HCT116 (cell line): ENCODE data around the gene HDGFL1. TPM values are rescaled to one million over a fixed set of nuclear protein-coding genes. Genes with fewer than 3 reads are reported as not detected.

Source experiments
- ATAC-seq: fragments of 200-7000 bp; cut with Tn5 transposase; 2 replicates; pipeline ENCODE4 v1.9.1; 2020; ENCODE audit warnings: mild to moderate bottlenecking, moderate library complexity
- BruUV-seq: library from RNA; stranded (reverse); fragments of 400-500 nt; replicated peaks from 2 replicates; lab custom pipeline; 2021; lab: Mats Ljungman, UMichigan
- CTCF ChIA-PET: fragments of 300-600 bp; sonication (Branson Sonifier 250); formaldehyde crosslinking; loops from one replicate; lab custom pipeline; 2021; ENCODE audit warnings: antibody characterized with exemption; lab: Charles Lee
- POLR2A ChIA-PET: fragments of 300-600, 350-600 bp; sonication (Branson Sonifier 250); formaldehyde crosslinking; loops from one replicate; lab custom pipeline; 2021; ENCODE audit warnings: antibody characterized with exemption; lab: Charles Lee
- RAD21 ChIA-PET, 2 experiments: fragments of 300-600 bp; sonication (Branson Sonifier 250); formaldehyde crosslinking; loops; one replicate each; lab custom pipeline; 2023; ENCODE audit warnings: low total read pairs in 2 of 2; ENCODE audit not compliant: uncharacterized antibody in 2 of 2, unreplicated experiment in 2 of 2, low non-redundant PET in 1 of 2; lab: Charles Lee
- DNase-seq: peaks from one replicate; pipeline ENCODE4 v3.0.0-alpha.2; 2010; ENCODE audit warnings: low read depth, low spot score
- H2AFZ ChIP-seq: fragments of 200-600 bp; shearing (Covaris generic), sonication (generic); 2 replicates; pipeline ENCODE4 v1.6.1; 2017; ENCODE audit warnings: low read depth, mixed run types, mixed read lengths, antibody characterized with exemption, low read length; ENCODE audit not compliant: poor library complexity, severe bottlenecking
- H3K27ac ChIP-seq: 2 replicates; pipeline ENCODE4 v1.5.1; 2012; ENCODE audit warnings: low read depth, low read length
- H3K27me3 ChIP-seq: fragments of 200-600 bp; sonication (generic); 2 replicates; pipeline ENCODE4 v1.6.1; 2016; ENCODE audit warnings: mixed run types, low read length, mixed read lengths; ENCODE audit not compliant: insufficient read depth
- H3K36me3 ChIP-seq, 2 experiments: fragments of 200-500 bp in 1 of 2; fragments of 200-600 bp in 1 of 2; sonication (Bioruptor generic) in 1 of 2; sonication (generic) in 1 of 2; 2 replicates each; pipeline versions ENCODE4 v1.5.1 to v1.6.1; 2014 to 2016; ENCODE audit warnings: low read length in 2 of 2, inconsistent platforms in 1 of 2, mixed read lengths in 1 of 2, mixed run types in 1 of 2; ENCODE audit not compliant: insufficient read depth in 2 of 2, control insufficient read depth in 1 of 2
- H3K4me1 ChIP-seq, 2 experiments: fragments of 200-600 bp in 1 of 2; sonication (generic) in 1 of 2; 2 replicates each; pipeline versions ENCODE4 v1.5.1 to v1.6.1; 2012 to 2017; ENCODE audit warnings: low read length in 2 of 2, inconsistent platforms in 1 of 2, mild to moderate bottlenecking in 1 of 2, mixed read lengths in 1 of 2, mixed run types in 1 of 2, moderate library complexity in 1 of 2; ENCODE audit not compliant: insufficient read depth in 2 of 2, control insufficient read depth in 1 of 2
- H3K4me2 ChIP-seq: fragments of 200-600 bp; sonication (generic); 2 replicates; pipeline ENCODE4 v1.6.1; 2017; ENCODE audit warnings: mixed run types, low read length, mixed read lengths
- H3K4me3 ChIP-seq, 2 experiments: fragments of 200-600 bp in 1 of 2; sonication (generic) in 1 of 2; replicated peaks in 1 of 2; 2 replicates each; pipeline ENCODE4 v1.5.1; 2011 to 2016; ENCODE audit warnings: low read length in 2 of 2, control low read depth in 1 of 2, low read depth in 1 of 2, mild to moderate bottlenecking in 1 of 2, mixed read lengths in 1 of 2, mixed run types in 1 of 2
- H3K79me2 ChIP-seq: fragments of 200-600 bp; sonication (generic); 2 replicates; pipeline ENCODE4 v1.6.1; 2017; ENCODE audit warnings: mild to moderate bottlenecking, mixed run types, low read length, moderate library complexity, mixed read lengths; ENCODE audit not compliant: insufficient read depth
- H3K9ac ChIP-seq: fragments of 200-600 bp; sonication (generic); 2 replicates; pipeline ENCODE4 v1.6.1; 2016; ENCODE audit warnings: low read length, mixed read lengths
- H3K9me2 ChIP-seq: fragments of 200-600 bp; sonication (generic), shearing (Covaris generic); 2 replicates; pipeline ENCODE4 v1.6.1; 2017; ENCODE audit warnings: mixed run types, mild to moderate bottlenecking, moderate library complexity; ENCODE audit not compliant: insufficient read depth
- H3K9me3 ChIP-seq, 2 experiments: fragments of 200-500 bp in 1 of 2; fragments of 200-600 bp in 1 of 2; sonication (Bioruptor generic) in 1 of 2; sonication (generic) in 1 of 2; 2 replicates each; pipeline ENCODE4 v1.6.1; 2014 to 2017; ENCODE audit warnings: low read length in 2 of 2, mixed read lengths in 2 of 2, inconsistent platforms in 1 of 2, low read depth in 1 of 2, mild to moderate bottlenecking in 1 of 2, mixed run types in 1 of 2, moderate library complexity in 1 of 2; ENCODE audit not compliant: control insufficient read depth in 1 of 2, insufficient read depth in 1 of 2
- H4K20me1 ChIP-seq: fragments of 200-600 bp; sonication (generic), shearing (Covaris generic); 2 replicates; pipeline ENCODE4 v1.6.1; 2017; ENCODE audit warnings: mixed run types, mild to moderate bottlenecking, moderate library complexity; ENCODE audit not compliant: insufficient read depth
- CBX3 ChIP-seq: IDR thresholded peaks from 2 replicates; pipeline ENCODE4 v1.6.1; 2012; ENCODE audit warnings: low read depth
- CEBPB ChIP-seq: IDR thresholded peaks from 2 replicates; pipeline ENCODE4 v1.6.1; 2012; ENCODE audit warnings: low read depth
- EGR1 ChIP-seq: IDR thresholded peaks from 2 replicates; pipeline ENCODE4 v1.6.1; 2012; ENCODE audit warnings: low read depth
- ELF1 ChIP-seq: IDR thresholded peaks from 2 replicates; pipeline ENCODE4 v1.6.1; 2012; ENCODE audit warnings: low read depth, borderline replicate concordance
- EZH2phosphoT487 ChIP-seq: fragments of 200-600 bp; IDR thresholded peaks from 2 replicates; pipeline ENCODE4 v1.6.1; 2018; ENCODE audit warnings: antibody characterized with exemption, borderline replicate concordance
- RAD21 ChIP-seq: IDR thresholded peaks from 2 replicates; pipeline ENCODE4 v1.6.1; 2012; ENCODE audit warnings: low read depth, mild to moderate bottlenecking
- SRF ChIP-seq: IDR thresholded peaks from 2 replicates; pipeline ENCODE4 v1.6.1; 2012; ENCODE audit warnings: low read depth
- ZNF274 ChIP-seq: fragments of 200-500 bp; sonication (Bioruptor generic); IDR thresholded peaks from 2 replicates; pipeline ENCODE4 v1.6.1; 2014; ENCODE audit warnings: mild to moderate bottlenecking, low read depth, low read length, inconsistent platforms
- intact Hi-C: fragments of 100-400 bp; cut with micrococcal nuclease; formaldehyde crosslinking; loops from 2 replicates; pipeline ENCODE4 v1.10.0; 2022
- total RNA-seq: library from RNA; stranded (reverse); gene quantifications from one replicate; pipeline ENCODE4 v1.2.1, GENCODE V29; 2021; ENCODE audit not compliant: unreplicated experiment
- TF ChIP-seq, protein P1 (sequence below): IDR thresholded peaks from 2 replicates; pipeline ENCODE4 v1.6.1; 2012
- TF ChIP-seq, protein P2 (sequence below): IDR thresholded peaks from 2 replicates; pipeline ENCODE4 v1.6.1; 2012; ENCODE audit warnings: low read depth

Gene HDGFL1
- total RNA-seq, 1 experiment from 2014 or later: not detected

DNA sequence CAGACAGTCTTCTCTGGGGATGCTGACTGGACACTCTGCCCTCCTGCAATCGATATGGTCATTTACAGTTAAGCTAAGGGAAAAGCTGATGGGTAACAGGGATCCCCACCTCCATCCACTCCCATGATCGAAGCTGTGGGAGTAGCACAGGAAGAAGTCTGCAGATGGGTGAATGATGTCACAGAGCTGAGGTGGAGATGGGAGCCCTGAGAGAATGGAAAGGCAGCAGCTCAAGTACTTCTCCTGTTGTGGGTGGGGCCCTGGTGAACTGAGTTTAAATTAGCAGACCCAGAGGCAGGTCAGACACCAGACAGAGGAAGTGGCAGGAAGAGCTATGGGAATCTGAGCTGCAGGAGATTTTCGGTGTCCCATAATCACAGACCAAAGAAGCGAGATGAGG, 29.0 kb downstream of the HDGFL1 start:
- Histone ChIP-seq H2AFZ (no peak overlapping the region), H3K9me2 (no peaks in the 10 kb centered on the region), H3K4me3 (no peak overlapping the region), H3K9me3 (peaks cover 0 to 4% of the 10 kb centered on the region in 2 experiments; a peak in 1 of 4 replicates), H3K4me2 (no peak overlapping the region), H3K27ac (no peak overlapping the region), H3K9ac (no peak overlapping the region), H3K4me1 (no peaks in the 10 kb centered on the region), H3K79me2 (no peaks in the 10 kb centered on the region), H3K36me3 (no peaks in the 10 kb centered on the region), H4K20me1 (no peaks in the 10 kb centered on the region), H3K27me3 (no peaks in the 10 kb centered on the region)
- ATAC-seq: no peak
- no TSS peak for BruUV-seq
- ChIA-PET POLR2A (no interaction called here), CTCF (no interaction called here), RAD21 (no interaction called here)
- intact Hi-C loops: no loop called here
- no peak for DNase-seq
- TF ChIP-seq RAD21 (no peak), EZH2phosphoT487 (no peak), ELF1 (no peak), SRF (no peak), EGR1 (no peak), CEBPB (no peak), CBX3 (no peak), ZNF274 (no peak)
- TF ChIP-seq, protein P1, sequence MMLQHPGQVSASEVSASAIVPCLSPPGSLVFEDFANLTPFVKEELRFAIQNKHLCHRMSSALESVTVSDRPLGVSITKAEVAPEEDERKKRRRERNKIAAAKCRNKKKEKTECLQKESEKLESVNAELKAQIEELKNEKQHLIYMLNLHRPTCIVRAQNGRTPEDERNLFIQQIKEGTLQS: no peak
- TF ChIP-seq, protein P2, sequence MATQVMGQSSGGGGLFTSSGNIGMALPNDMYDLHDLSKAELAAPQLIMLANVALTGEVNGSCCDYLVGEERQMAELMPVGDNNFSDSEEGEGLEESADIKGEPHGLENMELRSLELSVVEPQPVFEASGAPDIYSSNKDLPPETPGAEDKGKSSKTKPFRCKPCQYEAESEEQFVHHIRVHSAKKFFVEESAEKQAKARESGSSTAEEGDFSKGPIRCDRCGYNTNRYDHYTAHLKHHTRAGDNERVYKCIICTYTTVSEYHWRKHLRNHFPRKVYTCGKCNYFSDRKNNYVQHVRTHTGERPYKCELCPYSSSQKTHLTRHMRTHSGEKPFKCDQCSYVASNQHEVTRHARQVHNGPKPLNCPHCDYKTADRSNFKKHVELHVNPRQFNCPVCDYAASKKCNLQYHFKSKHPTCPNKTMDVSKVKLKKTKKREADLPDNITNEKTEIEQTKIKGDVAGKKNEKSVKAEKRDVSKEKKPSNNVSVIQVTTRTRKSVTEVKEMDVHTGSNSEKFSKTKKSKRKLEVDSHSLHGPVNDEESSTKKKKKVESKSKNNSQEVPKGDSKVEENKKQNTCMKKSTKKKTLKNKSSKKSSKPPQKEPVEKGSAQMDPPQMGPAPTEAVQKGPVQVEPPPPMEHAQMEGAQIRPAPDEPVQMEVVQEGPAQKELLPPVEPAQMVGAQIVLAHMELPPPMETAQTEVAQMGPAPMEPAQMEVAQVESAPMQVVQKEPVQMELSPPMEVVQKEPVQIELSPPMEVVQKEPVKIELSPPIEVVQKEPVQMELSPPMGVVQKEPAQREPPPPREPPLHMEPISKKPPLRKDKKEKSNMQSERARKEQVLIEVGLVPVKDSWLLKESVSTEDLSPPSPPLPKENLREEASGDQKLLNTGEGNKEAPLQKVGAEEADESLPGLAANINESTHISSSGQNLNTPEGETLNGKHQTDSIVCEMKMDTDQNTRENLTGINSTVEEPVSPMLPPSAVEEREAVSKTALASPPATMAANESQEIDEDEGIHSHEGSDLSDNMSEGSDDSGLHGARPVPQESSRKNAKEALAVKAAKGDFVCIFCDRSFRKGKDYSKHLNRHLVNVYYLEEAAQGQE: no peak
